NB4 (cell line): ENCODE data around the gene MAPK13.

Experiments
- CTCF ChIP-seq: IDR thresholded peaks from one replicate; pipeline ENCODE4 v1.5.1; 2012; ENCODE audit warnings: low read depth, low read length
- MAX ChIP-seq: IDR thresholded peaks from 2 replicates; pipeline ENCODE4 v1.6.1; 2011; ENCODE audit warnings: low read depth, low read length

- TF ChIP-seq MAX: no peak
- no peak for TF ChIP-seq CTCF
Measured at GRCh38 chr6:36125575-36125974, 4.7 kb upstream of the MAPK13 start.
